Hepatocyte (in vitro differentiated cells): ENCODE data around the gene TMEM123.

Experiments
- EZH2 ChIP-seq: fragments of 200-600 bp; sonication (generic); IDR thresholded peaks from 2 replicates; pipeline ENCODE4 v1.6.1; 2016; ENCODE audit warnings: antibody characterized with exemption, mild to moderate bottlenecking, borderline replicate concordance
- EZH2phosphoT487 ChIP-seq: fragments of 200-600 bp; sonication (generic); IDR thresholded peaks from one replicate; pipeline ENCODE4 v1.6.1; 2018; ENCODE audit warnings: antibody characterized with exemption, mild to moderate bottlenecking, low read depth, moderate library complexity; ENCODE audit not compliant: unreplicated experiment, severe bottlenecking
- TF ChIP-seq, protein P1 (sequence below): fragments of 200-600 bp; sonication (generic); IDR thresholded peaks from 2 replicates; pipeline ENCODE4 v1.5.1; 2016; ENCODE audit warnings: antibody characterized with exemption, mild to moderate bottlenecking; ENCODE audit not compliant: poor library complexity

GRCh38 chr11:102488208-102488607 is 35.6 kb upstream of the TMEM123 start:
- TF ChIP-seq, protein P1, sequence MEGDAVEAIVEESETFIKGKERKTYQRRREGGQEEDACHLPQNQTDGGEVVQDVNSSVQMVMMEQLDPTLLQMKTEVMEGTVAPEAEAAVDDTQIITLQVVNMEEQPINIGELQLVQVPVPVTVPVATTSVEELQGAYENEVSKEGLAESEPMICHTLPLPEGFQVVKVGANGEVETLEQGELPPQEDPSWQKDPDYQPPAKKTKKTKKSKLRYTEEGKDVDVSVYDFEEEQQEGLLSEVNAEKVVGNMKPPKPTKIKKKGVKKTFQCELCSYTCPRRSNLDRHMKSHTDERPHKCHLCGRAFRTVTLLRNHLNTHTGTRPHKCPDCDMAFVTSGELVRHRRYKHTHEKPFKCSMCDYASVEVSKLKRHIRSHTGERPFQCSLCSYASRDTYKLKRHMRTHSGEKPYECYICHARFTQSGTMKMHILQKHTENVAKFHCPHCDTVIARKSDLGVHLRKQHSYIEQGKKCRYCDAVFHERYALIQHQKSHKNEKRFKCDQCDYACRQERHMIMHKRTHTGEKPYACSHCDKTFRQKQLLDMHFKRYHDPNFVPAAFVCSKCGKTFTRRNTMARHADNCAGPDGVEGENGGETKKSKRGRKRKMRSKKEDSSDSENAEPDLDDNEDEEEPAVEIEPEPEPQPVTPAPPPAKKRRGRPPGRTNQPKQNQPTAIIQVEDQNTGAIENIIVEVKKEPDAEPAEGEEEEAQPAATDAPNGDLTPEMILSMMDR, result no peak
- no peak for TF ChIP-seq EZH2phosphoT487
- TF ChIP-seq EZH2, result no peak
